ENCODE measurements around the gene VWA2.

VWA2 gene

GRCh38 chr10:114290038-114290437 is 51.0 kb downstream of the VWA2 start:
- Histone ChIP-seq H3K4me3 (ENCODE audit: insufficient read depth, low read depth, low read length, poor library complexity, severe bottlenecking) (no peak overlapping the region), H3K36me3 (ENCODE audit: control insufficient read depth, insufficient read depth, low read length) (no peaks in the 10 kb centered on the region), H3K4me1 (ENCODE audit: control insufficient read depth, insufficient read depth, low read length, poor library complexity, severe bottlenecking) (no peaks in the 10 kb centered on the region), H3K27ac (ENCODE audit: insufficient read depth, low read length, poor library complexity, severe bottlenecking) (no peak overlapping the region), H3K9me3 (ENCODE audit: control insufficient read depth, low read length) (no peaks in the 10 kb centered on the region), H3K27me3 (replicated peaks; ENCODE audit: control insufficient read depth, insufficient read depth, low read length, poor library complexity, severe bottlenecking) (no peaks in the 10 kb centered on the region)
- no peak for DNase-seq

GRCh38 chr10:114291076-114291475 is 52.0 kb downstream of the VWA2 start:
- H3K27ac ChIP-seq (ENCODE audit: insufficient read depth, low read length, poor library complexity, severe bottlenecking): no peak overlapping the region
- no peak overlapping the region for H3K4me3 ChIP-seq (ENCODE audit: insufficient read depth, low read depth, low read length, poor library complexity, severe bottlenecking)
- H3K9me3 ChIP-seq (ENCODE audit: control insufficient read depth, low read length): peaks cover 8% of the 10 kb centered on the region
- no peaks in the 10 kb centered on the region for H3K4me1 ChIP-seq (ENCODE audit: control insufficient read depth, insufficient read depth, low read length, poor library complexity, severe bottlenecking)
- H3K27me3 ChIP-seq (replicated peaks; ENCODE audit: control insufficient read depth, insufficient read depth, low read length, poor library complexity, severe bottlenecking): no peaks in the 10 kb centered on the region
- no peak for DNase-seq
- no peaks in the 10 kb centered on the region for H3K36me3 ChIP-seq (ENCODE audit: control insufficient read depth, insufficient read depth, low read length)

- no peaks in the 10 kb centered on the region for H3K27me3 ChIP-seq (replicated peaks; ENCODE audit: control insufficient read depth, insufficient read depth, low read length, poor library complexity, severe bottlenecking)
- no peak overlapping the region for H3K27ac ChIP-seq (ENCODE audit: insufficient read depth, low read length, poor library complexity, severe bottlenecking)
- H3K4me1 ChIP-seq (ENCODE audit: control insufficient read depth, insufficient read depth, low read length, poor library complexity, severe bottlenecking): no peaks in the 10 kb centered on the region
- H3K4me3 ChIP-seq (ENCODE audit: insufficient read depth, low read depth, low read length, poor library complexity, severe bottlenecking): no peak overlapping the region
- H3K9me3 ChIP-seq (ENCODE audit: control insufficient read depth, low read length): peaks cover 8% of the 10 kb centered on the region
- no peak for DNase-seq
- H3K36me3 ChIP-seq (ENCODE audit: control insufficient read depth, insufficient read depth, low read length): no peaks in the 10 kb centered on the region
These were observed 52.5 kb downstream of the VWA2 start for GRCh38 chr10:114291516-114291915.

GRCh38 chr10:114293075-114293474 is 54.0 kb downstream of the VWA2 start:
- no peaks in the 10 kb centered on the region for H3K27me3 ChIP-seq (replicated peaks; ENCODE audit: control insufficient read depth, insufficient read depth, low read length, poor library complexity, severe bottlenecking)

GRCh38 chr10:114294549-114294948 is 55.5 kb downstream of the VWA2 start:
- peaks cover 8% of the 10 kb centered on the region for H3K9me3 ChIP-seq (ENCODE audit: control insufficient read depth, low read length)
- H3K4me1 ChIP-seq (ENCODE audit: control insufficient read depth, insufficient read depth, low read length, poor library complexity, severe bottlenecking): no peaks in the 10 kb centered on the region
- no peak overlapping the region for H3K27ac ChIP-seq (ENCODE audit: insufficient read depth, low read length, poor library complexity, severe bottlenecking)
- DNase-seq: no peak
- H3K36me3 ChIP-seq (ENCODE audit: control insufficient read depth, insufficient read depth, low read length): no peaks in the 10 kb centered on the region
- no peaks in the 10 kb centered on the region for H3K27me3 ChIP-seq (replicated peaks; ENCODE audit: control insufficient read depth, insufficient read depth, low read length, poor library complexity, severe bottlenecking)
- H3K4me3 ChIP-seq (ENCODE audit: insufficient read depth, low read depth, low read length, poor library complexity, severe bottlenecking): no peak overlapping the region

More at GRCh38 chr10:114293075-114293474, 54.0 kb downstream of the VWA2 start:
- Histone ChIP-seq H3K4me3 (ENCODE audit: insufficient read depth, low read depth, low read length, poor library complexity, severe bottlenecking) (no peak overlapping the region), H3K36me3 (ENCODE audit: control insufficient read depth, insufficient read depth, low read length) (no peaks in the 10 kb centered on the region), H3K27ac (ENCODE audit: insufficient read depth, low read length, poor library complexity, severe bottlenecking) (no peak overlapping the region), H3K4me1 (ENCODE audit: control insufficient read depth, insufficient read depth, low read length, poor library complexity, severe bottlenecking) (no peaks in the 10 kb centered on the region), H3K9me3 (ENCODE audit: control insufficient read depth, low read length) (peaks cover 8% of the 10 kb centered on the region)
- DNase-seq: no peak

GRCh38 chr10:114295393-114295792 is 56.3 kb downstream of the VWA2 start:
- no peak for DNase-seq
- H3K36me3 ChIP-seq (ENCODE audit: control insufficient read depth, insufficient read depth, low read length): no peaks in the 10 kb centered on the region
- H3K27me3 ChIP-seq (replicated peaks; ENCODE audit: control insufficient read depth, insufficient read depth, low read length, poor library complexity, severe bottlenecking): no peaks in the 10 kb centered on the region
- H3K9me3 ChIP-seq (ENCODE audit: control insufficient read depth, low read length): peaks cover 8% of the 10 kb centered on the region
- H3K27ac ChIP-seq (ENCODE audit: insufficient read depth, low read length, poor library complexity, severe bottlenecking): no peak overlapping the region
- H3K4me1 ChIP-seq (ENCODE audit: control insufficient read depth, insufficient read depth, low read length, poor library complexity, severe bottlenecking): no peaks in the 10 kb centered on the region
- no peak overlapping the region for H3K4me3 ChIP-seq (ENCODE audit: insufficient read depth, low read depth, low read length, poor library complexity, severe bottlenecking)

GRCh38 chr10:114297136-114297705 is 58.2 kb downstream of the VWA2 start:
- H3K9me3 ChIP-seq (ENCODE audit: control insufficient read depth, low read length): peaks cover 8% of the 10 kb centered on the region
- DNase-seq: no peak
- no peaks in the 10 kb centered on the region for H3K4me1 ChIP-seq (ENCODE audit: control insufficient read depth, insufficient read depth, low read length, poor library complexity, severe bottlenecking)
- H3K36me3 ChIP-seq (ENCODE audit: control insufficient read depth, insufficient read depth, low read length): no peaks in the 10 kb centered on the region
- no peaks in the 10 kb centered on the region for H3K27me3 ChIP-seq (replicated peaks; ENCODE audit: control insufficient read depth, insufficient read depth, low read length, poor library complexity, severe bottlenecking)
- H3K4me3 ChIP-seq (ENCODE audit: insufficient read depth, low read depth, low read length, poor library complexity, severe bottlenecking): no peak overlapping the region
- H3K27ac ChIP-seq (ENCODE audit: insufficient read depth, low read length, poor library complexity, severe bottlenecking): no peak overlapping the region

GRCh38 chr10:114300036-114300645 is 61.1 kb downstream of the VWA2 start:
- Histone ChIP-seq H3K36me3 (ENCODE audit: control insufficient read depth, insufficient read depth, low read length) (no peaks in the 10 kb centered on the region), H3K4me3 (ENCODE audit: insufficient read depth, low read depth, low read length, poor library complexity, severe bottlenecking) (no peak overlapping the region), H3K9me3 (ENCODE audit: control insufficient read depth, low read length) (peaks cover 8% of the 10 kb centered on the region), H3K27me3 (replicated peaks; ENCODE audit: control insufficient read depth, insufficient read depth, low read length, poor library complexity, severe bottlenecking) (no peaks in the 10 kb centered on the region), H3K4me1 (ENCODE audit: control insufficient read depth, insufficient read depth, low read length, poor library complexity, severe bottlenecking) (no peaks in the 10 kb centered on the region), H3K27ac (ENCODE audit: insufficient read depth, low read length, poor library complexity, severe bottlenecking) (no peak overlapping the region)
- no peak for DNase-seq

- H3K4me3 ChIP-seq (ENCODE audit: insufficient read depth, low read depth, low read length, poor library complexity, severe bottlenecking): no peak overlapping the region
- no peaks in the 10 kb centered on the region for H3K36me3 ChIP-seq (ENCODE audit: control insufficient read depth, insufficient read depth, low read length)
- H3K4me1 ChIP-seq (ENCODE audit: control insufficient read depth, insufficient read depth, low read length, poor library complexity, severe bottlenecking): no peaks in the 10 kb centered on the region
- no peak for DNase-seq
- no peaks in the 10 kb centered on the region for H3K27me3 ChIP-seq (replicated peaks; ENCODE audit: control insufficient read depth, insufficient read depth, low read length, poor library complexity, severe bottlenecking)
- no peak overlapping the region for H3K27ac ChIP-seq (ENCODE audit: insufficient read depth, low read length, poor library complexity, severe bottlenecking)
- no peaks in the 10 kb centered on the region for H3K9me3 ChIP-seq (ENCODE audit: control insufficient read depth, low read length)
These were observed 62.1 kb downstream of the VWA2 start for GRCh38 chr10:114301177-114301576.

GRCh38 chr10:114301951-114302710 is 63.1 kb downstream of the VWA2 start:
- DNase-seq: no peak
- Histone ChIP-seq H3K27me3 (replicated peaks; ENCODE audit: control insufficient read depth, insufficient read depth, low read length, poor library complexity, severe bottlenecking) (no peaks in the 10 kb centered on the region), H3K4me3 (ENCODE audit: insufficient read depth, low read depth, low read length, poor library complexity, severe bottlenecking) (no peak overlapping the region), H3K4me1 (ENCODE audit: control insufficient read depth, insufficient read depth, low read length, poor library complexity, severe bottlenecking) (no peaks in the 10 kb centered on the region), H3K27ac (ENCODE audit: insufficient read depth, low read length, poor library complexity, severe bottlenecking) (no peak overlapping the region), H3K9me3 (ENCODE audit: control insufficient read depth, low read length) (no peaks in the 10 kb centered on the region), H3K36me3 (ENCODE audit: control insufficient read depth, insufficient read depth, low read length) (no peaks in the 10 kb centered on the region)

Data from effector memory CD4-positive, alpha-beta T cell (primary cell).